ENCODE results near the gene RDH8.

DNA sequence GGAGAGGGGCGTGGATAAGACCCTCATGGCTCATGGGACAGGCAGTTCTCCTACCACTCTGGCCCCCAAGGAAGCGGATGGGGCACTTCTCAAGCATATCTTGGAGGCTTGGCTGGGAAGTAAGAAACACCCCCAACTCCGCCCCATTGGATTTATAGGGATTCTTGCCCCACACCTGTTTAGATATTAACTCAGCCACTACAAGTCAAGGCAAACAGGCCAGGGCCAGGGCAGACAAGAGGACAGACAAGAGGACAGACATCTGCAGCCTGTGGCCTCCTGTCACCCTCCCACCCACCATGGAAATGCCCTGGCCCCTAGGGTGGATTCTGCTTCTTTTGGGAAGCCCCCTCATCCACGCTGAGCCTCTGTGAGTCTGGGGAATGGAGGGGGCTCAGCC lies 24.1 kb downstream of the RDH8 start:
- TF ChIP-seq ZNF223 (tag by site-specific recombination; IDR thresholded peaks at IDR 0.05) (no peak), SP3 (tag by site-specific recombination; IDR thresholded peaks at IDR 0.05) (no peak), ZNF274 (IDR thresholded peaks at IDR 0.05; ENCODE audit: low read length) (no peak), ZNF274 (tag by site-specific recombination; IDR thresholded peaks at IDR 0.05; ENCODE audit: borderline replicate concordance) (no peak)
- TF ChIP-seq, protein P1, sequence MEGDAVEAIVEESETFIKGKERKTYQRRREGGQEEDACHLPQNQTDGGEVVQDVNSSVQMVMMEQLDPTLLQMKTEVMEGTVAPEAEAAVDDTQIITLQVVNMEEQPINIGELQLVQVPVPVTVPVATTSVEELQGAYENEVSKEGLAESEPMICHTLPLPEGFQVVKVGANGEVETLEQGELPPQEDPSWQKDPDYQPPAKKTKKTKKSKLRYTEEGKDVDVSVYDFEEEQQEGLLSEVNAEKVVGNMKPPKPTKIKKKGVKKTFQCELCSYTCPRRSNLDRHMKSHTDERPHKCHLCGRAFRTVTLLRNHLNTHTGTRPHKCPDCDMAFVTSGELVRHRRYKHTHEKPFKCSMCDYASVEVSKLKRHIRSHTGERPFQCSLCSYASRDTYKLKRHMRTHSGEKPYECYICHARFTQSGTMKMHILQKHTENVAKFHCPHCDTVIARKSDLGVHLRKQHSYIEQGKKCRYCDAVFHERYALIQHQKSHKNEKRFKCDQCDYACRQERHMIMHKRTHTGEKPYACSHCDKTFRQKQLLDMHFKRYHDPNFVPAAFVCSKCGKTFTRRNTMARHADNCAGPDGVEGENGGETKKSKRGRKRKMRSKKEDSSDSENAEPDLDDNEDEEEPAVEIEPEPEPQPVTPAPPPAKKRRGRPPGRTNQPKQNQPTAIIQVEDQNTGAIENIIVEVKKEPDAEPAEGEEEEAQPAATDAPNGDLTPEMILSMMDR (tag by site-specific recombination; IDR thresholded peaks at IDR 0.05) = no peak
- TF ChIP-seq, protein P2, sequence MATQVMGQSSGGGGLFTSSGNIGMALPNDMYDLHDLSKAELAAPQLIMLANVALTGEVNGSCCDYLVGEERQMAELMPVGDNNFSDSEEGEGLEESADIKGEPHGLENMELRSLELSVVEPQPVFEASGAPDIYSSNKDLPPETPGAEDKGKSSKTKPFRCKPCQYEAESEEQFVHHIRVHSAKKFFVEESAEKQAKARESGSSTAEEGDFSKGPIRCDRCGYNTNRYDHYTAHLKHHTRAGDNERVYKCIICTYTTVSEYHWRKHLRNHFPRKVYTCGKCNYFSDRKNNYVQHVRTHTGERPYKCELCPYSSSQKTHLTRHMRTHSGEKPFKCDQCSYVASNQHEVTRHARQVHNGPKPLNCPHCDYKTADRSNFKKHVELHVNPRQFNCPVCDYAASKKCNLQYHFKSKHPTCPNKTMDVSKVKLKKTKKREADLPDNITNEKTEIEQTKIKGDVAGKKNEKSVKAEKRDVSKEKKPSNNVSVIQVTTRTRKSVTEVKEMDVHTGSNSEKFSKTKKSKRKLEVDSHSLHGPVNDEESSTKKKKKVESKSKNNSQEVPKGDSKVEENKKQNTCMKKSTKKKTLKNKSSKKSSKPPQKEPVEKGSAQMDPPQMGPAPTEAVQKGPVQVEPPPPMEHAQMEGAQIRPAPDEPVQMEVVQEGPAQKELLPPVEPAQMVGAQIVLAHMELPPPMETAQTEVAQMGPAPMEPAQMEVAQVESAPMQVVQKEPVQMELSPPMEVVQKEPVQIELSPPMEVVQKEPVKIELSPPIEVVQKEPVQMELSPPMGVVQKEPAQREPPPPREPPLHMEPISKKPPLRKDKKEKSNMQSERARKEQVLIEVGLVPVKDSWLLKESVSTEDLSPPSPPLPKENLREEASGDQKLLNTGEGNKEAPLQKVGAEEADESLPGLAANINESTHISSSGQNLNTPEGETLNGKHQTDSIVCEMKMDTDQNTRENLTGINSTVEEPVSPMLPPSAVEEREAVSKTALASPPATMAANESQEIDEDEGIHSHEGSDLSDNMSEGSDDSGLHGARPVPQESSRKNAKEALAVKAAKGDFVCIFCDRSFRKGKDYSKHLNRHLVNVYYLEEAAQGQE (tag by site-specific recombination; IDR thresholded peaks at IDR 0.05) = no peak
